Midbrain (tissue), 1 donor: ENCODE results near the gene RARG.
"Not testable (repeated sequence)": the region's sequence is repeated elsewhere in the genome, so short reads cannot be mapped to it uniquely, and the experiment has no call there.

ENCODE experiments used
- DNase-seq: peaks from one replicate; lab custom pipeline; 2025; lab: John Stamatoyannopoulos, UW

The RARG gene

DNA sequence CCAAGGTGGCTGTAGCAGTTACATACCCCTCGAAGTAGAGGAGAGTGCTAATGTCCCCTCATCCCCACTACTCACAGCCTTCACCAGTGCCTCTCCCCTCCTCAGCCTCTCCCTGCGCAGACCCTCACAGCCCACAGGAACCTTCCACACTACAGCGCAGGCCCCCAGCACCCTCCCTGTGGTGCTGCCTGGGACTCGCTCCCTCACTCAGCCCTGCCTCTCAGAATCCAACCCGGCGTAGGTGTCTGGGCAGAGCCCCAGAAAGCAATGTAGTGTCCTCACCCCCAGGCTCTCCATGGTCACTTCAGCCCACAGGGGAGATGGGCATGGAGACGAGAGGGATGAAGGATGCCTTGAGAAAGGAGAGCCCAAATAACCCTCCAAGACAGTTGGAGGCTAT lies 62.4 kb downstream of the RARG start:
- DNase-seq = no peak

DNA sequence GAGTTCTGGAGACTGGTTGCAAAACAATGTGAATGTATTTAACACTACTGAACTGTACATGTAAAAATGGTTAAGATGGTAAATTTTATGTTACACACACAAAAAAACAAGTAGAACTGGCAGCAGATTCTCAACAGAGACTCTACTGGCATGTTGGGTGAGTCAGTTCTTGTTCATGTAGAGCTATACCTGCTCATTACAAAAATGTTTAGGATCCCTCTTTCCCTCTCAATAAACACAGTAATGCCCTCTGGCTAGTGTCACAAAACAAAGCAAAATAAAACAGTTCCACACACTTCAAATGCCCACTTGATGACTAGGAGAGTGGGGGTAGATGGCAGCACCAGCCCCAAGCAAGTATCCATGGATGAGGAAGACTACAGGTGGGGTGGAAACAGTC lies 65.2 kb downstream of the RARG start:
- DNase-seq = no peak

DNA sequence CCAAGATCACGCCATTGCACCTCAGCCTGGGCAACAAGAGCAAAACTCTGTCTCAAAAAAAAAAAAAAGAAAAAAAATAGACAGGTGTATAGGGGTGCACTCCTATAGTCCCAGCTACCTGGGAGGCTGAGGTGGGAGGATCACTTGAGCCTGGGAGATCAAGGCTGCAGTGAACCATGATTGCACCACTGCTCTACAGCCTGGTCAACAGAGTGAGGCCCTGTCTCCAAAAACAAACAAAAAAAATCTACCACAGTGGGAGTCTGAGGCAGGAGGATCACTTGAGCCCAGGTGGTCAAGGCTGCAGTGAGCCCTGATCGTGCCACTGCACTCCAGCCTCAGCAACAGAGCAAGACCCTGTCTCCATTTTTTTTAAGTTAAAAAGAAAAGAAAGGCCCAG lies 69.0 kb downstream of the RARG start:
- not testable (repeated sequence) for DNase-seq

DNA sequence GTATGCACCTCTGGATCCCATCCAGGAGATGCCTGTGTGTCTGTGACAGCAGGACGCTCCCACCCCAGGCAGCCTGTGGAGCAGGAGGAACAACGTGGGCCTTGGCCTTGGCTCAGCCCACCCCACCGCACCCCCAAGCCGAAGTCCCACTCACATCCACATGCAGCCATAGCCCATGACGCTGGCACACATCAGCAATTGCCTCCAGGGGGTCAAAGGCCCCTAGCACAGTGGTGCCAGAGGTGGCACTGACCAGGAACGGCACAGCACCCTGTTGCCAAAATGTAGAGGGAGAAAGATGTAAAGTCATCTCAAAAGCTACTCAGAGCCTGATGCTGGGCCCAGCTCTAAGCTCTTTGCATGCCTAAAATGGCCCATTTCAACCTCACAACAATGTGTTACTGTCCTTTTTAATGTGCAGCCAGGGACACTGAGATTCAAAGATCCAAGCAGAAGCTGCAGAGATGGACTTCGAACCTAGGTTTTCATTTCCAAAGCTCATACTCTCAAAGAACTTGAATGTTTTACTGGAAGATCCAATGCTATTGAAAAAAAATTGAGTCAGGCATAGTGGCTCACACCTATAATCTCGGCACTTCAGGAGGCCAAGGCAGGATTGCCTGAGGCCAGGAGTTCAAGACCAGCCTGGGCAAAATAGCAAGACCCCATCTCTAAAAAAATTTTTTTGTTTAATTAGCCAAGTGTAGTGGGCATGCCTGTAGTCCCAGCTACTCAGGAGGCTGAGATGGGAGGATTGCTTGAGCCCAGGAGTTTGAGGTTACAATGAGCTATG lies 70.7 kb downstream of the RARG start:
- no peak for DNase-seq

DNA sequence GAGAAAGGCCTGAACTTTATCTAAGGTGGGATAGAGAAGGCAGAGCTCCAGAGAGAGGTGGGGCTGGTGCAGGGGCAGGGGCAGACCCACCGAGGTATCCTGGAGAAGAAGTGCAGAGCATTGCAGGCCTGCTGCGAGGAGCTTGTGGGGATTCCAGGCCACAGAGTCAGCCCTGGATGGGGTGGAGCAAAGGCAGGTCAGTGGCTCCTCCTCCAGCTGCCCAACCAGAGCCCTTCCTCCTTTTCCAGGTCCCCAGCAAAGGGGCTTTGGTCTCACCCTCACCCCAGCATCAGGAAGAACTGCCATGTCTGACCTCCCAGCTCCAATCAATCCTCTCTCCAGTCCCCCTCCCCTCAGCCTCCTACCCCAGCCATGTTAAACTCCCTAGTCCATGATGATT lies 71.3 kb downstream of the RARG start:
- DNase-seq = no peak
